Thyroid gland (tissue), 4 donors: ENCODE measurements around the gene GDPD3.

Experiments
- POLR2A ChIP-seq, 2 donors: fragments of 450-650 bp; IDR thresholded peaks; one replicate each; pipeline ENCODE4 v1.6.1; 2017; ENCODE audit warnings: antibody characterized with exemption in 2 of 2, mild to moderate bottlenecking in 2 of 2, moderate library complexity in 1 of 2
- TF ChIP-seq, protein P1 (sequence below), 6 experiments: fragments of 200-600 bp in 3 of 6; fragments of 450-650 bp in 3 of 6; sonication (generic) in 3 of 6; IDR thresholded peaks; one replicate each; pipeline ENCODE4 v1.5.1; 2016 to 2019; ENCODE audit warnings: antibody characterized with exemption in 6 of 6, mild to moderate bottlenecking in 2 of 6, inconsistent platforms in 1 of 6, moderate library complexity in 1 of 6

DNA sequence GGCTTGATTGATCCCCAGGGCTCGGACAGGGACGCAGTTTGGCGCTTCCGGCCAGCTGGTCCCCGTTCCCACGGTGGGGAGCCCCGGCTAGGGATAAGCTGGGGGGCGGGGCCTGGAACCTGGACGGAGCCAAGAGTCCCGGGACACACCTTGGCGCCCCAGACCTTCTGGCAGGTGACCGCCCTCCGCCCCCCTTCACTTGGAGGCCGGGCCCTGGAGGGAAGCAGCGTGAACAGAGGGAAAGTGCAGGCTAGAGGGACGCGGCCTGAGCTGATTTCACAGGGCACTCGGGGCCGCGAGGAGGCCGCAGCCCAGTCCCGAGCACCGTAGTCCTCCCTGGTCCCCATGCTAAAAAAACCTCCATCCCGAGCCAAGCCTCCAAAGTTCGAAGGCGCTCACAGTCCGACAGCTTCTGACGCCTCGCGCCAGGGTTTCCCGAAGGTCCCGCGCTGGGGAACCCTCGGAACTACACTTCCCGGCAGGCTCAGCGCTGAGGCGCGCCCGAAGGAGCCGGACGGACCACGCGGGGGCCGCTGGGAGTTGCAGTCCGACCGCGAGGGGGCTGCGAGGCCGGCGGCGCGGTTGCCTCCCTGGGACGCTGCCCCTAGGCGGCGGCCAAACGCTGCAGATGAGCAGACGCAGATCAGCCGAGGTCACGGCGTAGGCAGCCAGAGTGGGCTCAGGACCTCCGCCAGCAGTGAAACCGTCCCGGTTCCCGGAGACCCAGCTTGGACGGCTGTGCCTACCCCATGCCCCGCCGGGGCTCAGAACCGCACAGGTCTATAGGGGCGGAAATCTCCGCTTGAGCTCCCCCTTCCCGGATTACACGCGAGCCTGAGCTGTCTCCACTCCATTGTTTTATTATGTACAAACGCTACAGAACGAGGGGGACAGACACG is 21.6 kb downstream of the GDPD3 start, which contains the start of gene TBX6:
- peak in 1 of 2 donors; percentile 47 for TF ChIP-seq POLR2A (IDR thresholded peaks at IDR 0.05)
- TF ChIP-seq, protein P1, sequence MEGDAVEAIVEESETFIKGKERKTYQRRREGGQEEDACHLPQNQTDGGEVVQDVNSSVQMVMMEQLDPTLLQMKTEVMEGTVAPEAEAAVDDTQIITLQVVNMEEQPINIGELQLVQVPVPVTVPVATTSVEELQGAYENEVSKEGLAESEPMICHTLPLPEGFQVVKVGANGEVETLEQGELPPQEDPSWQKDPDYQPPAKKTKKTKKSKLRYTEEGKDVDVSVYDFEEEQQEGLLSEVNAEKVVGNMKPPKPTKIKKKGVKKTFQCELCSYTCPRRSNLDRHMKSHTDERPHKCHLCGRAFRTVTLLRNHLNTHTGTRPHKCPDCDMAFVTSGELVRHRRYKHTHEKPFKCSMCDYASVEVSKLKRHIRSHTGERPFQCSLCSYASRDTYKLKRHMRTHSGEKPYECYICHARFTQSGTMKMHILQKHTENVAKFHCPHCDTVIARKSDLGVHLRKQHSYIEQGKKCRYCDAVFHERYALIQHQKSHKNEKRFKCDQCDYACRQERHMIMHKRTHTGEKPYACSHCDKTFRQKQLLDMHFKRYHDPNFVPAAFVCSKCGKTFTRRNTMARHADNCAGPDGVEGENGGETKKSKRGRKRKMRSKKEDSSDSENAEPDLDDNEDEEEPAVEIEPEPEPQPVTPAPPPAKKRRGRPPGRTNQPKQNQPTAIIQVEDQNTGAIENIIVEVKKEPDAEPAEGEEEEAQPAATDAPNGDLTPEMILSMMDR (IDR thresholded peaks at IDR 0.05), result peak in 5 of 6 experiments; percentile 67 to 98 (median 79)
